ENCODE measurements around the gene TMEM247. TPM values are rescaled to one million over a fixed set of nuclear protein-coding genes. Genes with fewer than 3 reads are reported as not detected.

The TMEM247 gene
- total RNA-seq, 1 donor from 2014 or later = not detected

DNA sequence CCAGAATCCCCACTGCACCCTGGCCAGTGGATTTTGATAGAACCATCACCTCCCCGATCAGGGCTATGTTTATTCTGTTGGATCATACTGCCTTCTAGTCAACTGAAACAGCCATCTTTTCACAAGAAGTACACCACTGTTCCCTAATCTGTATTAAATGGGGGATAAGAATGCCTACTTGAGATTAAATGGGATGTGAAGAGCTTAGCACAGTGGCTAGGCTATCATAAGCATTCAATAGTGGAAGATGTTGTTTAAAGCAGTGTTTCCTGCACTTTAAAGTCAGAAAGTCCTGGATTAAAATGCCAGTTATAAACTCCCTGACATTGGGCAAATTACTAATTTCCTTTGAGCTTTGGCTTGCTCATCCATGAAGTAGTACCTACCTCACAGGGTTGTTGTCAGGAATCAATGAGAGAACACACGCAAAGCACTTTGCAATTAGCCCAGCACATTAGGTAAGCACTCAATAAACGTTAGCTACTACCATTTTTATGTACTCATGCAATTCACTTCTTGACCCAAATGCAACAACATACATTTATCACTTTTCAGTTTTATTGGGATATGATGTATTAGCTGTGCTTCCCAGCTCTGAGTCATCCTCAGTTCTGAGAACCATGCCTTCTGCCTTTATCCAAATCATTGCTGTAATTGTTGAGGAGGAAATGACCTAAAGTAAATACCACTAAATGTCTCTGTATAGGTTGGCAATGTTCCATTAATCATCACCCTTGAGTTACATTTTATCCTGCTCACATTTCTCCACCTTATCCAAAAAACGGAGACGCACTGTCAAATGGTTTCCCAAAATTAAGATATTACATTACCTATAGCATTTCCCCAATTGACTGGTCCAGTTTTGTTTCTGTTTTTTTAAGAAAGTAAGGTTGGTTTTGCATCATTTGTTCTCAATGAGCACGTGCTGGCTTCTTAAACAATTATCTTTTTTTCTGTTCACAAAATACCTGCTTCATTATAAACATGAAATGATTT is 2.1 kb downstream of the TMEM247 start:
- no peak overlapping the region for H3K27ac Mint-ChIP-seq
- H3K4me3 Mint-ChIP-seq (ENCODE audit: low read depth) = no peak overlapping the region
- TF ChIP-seq, protein P1, sequence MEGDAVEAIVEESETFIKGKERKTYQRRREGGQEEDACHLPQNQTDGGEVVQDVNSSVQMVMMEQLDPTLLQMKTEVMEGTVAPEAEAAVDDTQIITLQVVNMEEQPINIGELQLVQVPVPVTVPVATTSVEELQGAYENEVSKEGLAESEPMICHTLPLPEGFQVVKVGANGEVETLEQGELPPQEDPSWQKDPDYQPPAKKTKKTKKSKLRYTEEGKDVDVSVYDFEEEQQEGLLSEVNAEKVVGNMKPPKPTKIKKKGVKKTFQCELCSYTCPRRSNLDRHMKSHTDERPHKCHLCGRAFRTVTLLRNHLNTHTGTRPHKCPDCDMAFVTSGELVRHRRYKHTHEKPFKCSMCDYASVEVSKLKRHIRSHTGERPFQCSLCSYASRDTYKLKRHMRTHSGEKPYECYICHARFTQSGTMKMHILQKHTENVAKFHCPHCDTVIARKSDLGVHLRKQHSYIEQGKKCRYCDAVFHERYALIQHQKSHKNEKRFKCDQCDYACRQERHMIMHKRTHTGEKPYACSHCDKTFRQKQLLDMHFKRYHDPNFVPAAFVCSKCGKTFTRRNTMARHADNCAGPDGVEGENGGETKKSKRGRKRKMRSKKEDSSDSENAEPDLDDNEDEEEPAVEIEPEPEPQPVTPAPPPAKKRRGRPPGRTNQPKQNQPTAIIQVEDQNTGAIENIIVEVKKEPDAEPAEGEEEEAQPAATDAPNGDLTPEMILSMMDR (IDR thresholded peaks at IDR 0.05; ENCODE audit: unreplicated experiment) = no peak
- no peaks in the 10 kb centered on the region for H3K36me3 Mint-ChIP-seq (ENCODE audit: insufficient read depth)
- H3K4me1 Mint-ChIP-seq (ENCODE audit: low read depth) = no peaks in the 10 kb centered on the region
- no peak for DNase-seq (ENCODE audit: low spot score, unreplicated experiment)
- H3K9me3 Mint-ChIP-seq (ENCODE audit: low read depth) = peaks cover 13% of the 10 kb centered on the region
- peaks cover 13% of the 10 kb centered on the region for H3K27me3 Mint-ChIP-seq

DNA sequence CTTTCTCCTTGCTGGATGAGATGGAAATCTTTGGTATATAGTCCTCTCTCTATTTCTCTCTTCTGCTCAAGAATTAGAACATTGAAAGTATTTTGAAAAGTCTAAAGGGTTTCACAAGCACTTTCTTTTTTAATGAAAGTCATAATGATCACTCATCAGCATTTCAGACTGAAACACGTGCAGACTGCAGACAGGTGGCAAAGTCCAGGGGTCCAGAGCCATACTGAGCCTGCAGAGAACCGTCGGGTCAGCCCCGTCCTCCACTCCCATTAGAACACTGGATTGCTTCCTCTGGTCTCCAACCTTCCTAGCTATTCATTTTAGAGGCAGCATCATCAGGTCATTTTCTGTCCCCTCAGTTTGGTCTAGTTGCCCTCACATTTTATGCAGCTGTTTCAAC is 3.1 kb downstream of the TMEM247 start:
- H3K4me3 Mint-ChIP-seq (ENCODE audit: low read depth) = no peak overlapping the region
- H3K36me3 Mint-ChIP-seq (ENCODE audit: insufficient read depth) = no peaks in the 10 kb centered on the region
- no peak overlapping the region for H3K27ac Mint-ChIP-seq
- H3K27me3 Mint-ChIP-seq = peaks cover 17% of the 10 kb centered on the region
- no peaks in the 10 kb centered on the region for H3K4me1 Mint-ChIP-seq (ENCODE audit: low read depth)
- H3K9me3 Mint-ChIP-seq (ENCODE audit: low read depth) = peaks cover 13% of the 10 kb centered on the region
- TF ChIP-seq, protein P1 (IDR thresholded peaks at IDR 0.05; ENCODE audit: unreplicated experiment) = no peak
- DNase-seq (ENCODE audit: low spot score, unreplicated experiment) = no peak

DNA sequence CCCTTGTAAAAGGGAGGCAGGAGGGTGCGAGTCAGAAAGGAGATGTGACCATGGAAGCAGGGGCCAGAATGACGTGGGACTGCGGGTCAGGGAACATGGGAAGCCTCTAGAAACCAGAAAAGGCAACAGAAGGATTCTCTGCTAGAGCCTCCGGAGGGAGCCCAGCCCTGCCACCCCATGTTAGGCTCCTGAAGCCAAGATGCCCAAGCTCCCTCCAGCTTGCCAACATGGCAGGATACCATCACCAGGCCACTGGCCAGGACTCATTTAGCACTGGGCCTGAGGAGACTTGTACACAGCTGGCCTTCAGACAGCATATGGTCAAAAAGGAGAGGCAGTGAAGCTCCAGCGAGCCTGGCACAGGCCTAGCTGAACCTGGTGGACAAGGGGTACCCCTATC is 5.6 kb downstream of the TMEM247 start:
- no peaks in the 10 kb centered on the region for H3K4me1 Mint-ChIP-seq (ENCODE audit: low read depth)
- TF ChIP-seq, protein P1 (IDR thresholded peaks at IDR 0.05; ENCODE audit: unreplicated experiment) = no peak
- peaks cover 23% of the 10 kb centered on the region for H3K27me3 Mint-ChIP-seq
- no peaks in the 10 kb centered on the region for H3K9me3 Mint-ChIP-seq (ENCODE audit: low read depth)
- H3K36me3 Mint-ChIP-seq (ENCODE audit: insufficient read depth) = no peaks in the 10 kb centered on the region
- no peak for DNase-seq (ENCODE audit: low spot score, unreplicated experiment)
- no peak overlapping the region for H3K4me3 Mint-ChIP-seq (ENCODE audit: low read depth)
- no peak overlapping the region for H3K27ac Mint-ChIP-seq

DNA sequence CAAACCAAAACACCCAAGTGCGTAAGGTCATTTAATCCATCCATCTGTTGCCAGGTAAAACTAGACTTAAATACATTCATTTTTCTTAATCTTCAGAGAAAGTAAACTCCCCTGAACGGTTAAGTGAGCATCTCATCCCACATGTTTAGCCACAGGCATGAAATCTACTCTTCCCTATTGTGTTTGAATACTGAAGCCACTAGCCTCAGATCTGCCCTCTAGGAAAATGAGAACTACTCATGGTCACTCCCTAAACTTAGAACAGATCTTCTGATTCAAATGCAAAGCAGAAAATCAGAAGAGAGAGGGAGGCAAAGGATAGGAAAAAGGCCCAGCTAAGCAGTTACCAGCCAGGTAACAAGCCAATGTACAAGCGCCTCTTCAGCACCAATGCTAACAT is 7.1 kb downstream of the TMEM247 start:
- no peak for DNase-seq (ENCODE audit: low spot score, unreplicated experiment)
- Mint-ChIP-seq H3K4me1 (ENCODE audit: low read depth) (no peaks in the 10 kb centered on the region), H3K27me3 (peaks cover 22% of the 10 kb centered on the region), H3K9me3 (ENCODE audit: low read depth) (no peaks in the 10 kb centered on the region), H3K4me3 (ENCODE audit: low read depth) (no peak overlapping the region), H3K36me3 (ENCODE audit: insufficient read depth) (no peaks in the 10 kb centered on the region), H3K27ac (no peak overlapping the region)
- TF ChIP-seq, protein P1 (IDR thresholded peaks at IDR 0.05; ENCODE audit: unreplicated experiment) = no peak

DNA sequence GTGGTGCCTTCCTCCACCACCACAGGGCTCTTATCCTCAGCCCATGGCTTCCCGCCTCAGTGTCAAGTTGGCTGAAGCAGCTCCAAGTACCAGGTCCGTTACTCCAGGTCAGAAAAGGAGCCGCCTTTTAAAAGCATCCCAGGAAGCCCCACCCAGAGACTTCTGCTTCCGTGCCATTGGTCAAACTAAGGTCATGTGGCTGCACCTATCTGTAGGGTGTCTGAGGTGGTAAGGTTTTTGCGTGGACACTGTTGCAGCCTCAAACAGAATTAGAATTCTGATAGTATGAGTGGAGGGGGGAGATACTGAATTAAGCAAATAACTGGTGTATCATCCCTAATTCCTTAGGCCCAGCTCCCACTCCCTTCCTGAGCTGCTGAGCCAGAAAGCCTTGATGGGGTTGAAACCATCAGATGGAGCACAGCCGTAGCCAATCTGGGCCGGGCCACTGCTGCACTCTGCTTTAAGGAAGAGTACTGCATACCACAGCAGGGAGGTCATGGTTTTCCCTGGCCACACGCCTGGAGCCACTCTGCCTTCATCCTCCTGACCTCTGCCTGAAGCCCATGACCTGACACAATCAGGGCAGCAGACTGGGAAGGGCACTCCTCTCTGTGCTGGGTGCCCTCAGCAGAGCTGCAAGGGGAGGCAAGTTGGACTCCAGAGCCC is 8.4 kb downstream of the TMEM247 start:
- no peaks in the 10 kb centered on the region for H3K4me1 Mint-ChIP-seq (ENCODE audit: low read depth)
- no peak overlapping the region for H3K4me3 Mint-ChIP-seq (ENCODE audit: low read depth)
- TF ChIP-seq, protein P1 (IDR thresholded peaks at IDR 0.05; ENCODE audit: unreplicated experiment) = no peak
- no peak for DNase-seq (ENCODE audit: low spot score, unreplicated experiment)
- no peaks in the 10 kb centered on the region for H3K9me3 Mint-ChIP-seq (ENCODE audit: low read depth)
- no peak overlapping the region for H3K27ac Mint-ChIP-seq
- no peaks in the 10 kb centered on the region for H3K36me3 Mint-ChIP-seq (ENCODE audit: insufficient read depth)
- peaks cover 18% of the 10 kb centered on the region for H3K27me3 Mint-ChIP-seq
